Heart left ventricle (tissue), 13 donors: ENCODE measurements around the gene SLC35E3.

Experiments used
- POLR2A ChIP-seq, 2 donors: fragments of 450-650 bp; IDR thresholded peaks; one replicate each; pipeline ENCODE4 v1.6.1; 2017; ENCODE audit warnings: antibody characterized with exemption in 2 of 2, mild to moderate bottlenecking in 2 of 2, moderate library complexity in 2 of 2
- TF ChIP-seq, protein P1 (sequence below), 12 donors: fragments of 200-600 bp; sonication (generic) in 4 of 12; IDR thresholded peaks; one replicate each; pipeline versions ENCODE4 v1.5.0 to v1.8.0; 2018 to 2022; ENCODE audit warnings: antibody characterized with exemption in 12 of 12, mild to moderate bottlenecking in 5 of 12
- donor health status: ischemic (EF 13 %, LVEDD 7.1; RV severe dilation, severe dysfunction).
- donor health status: DM: no; HTN: yes; CAD: no.
- donor health status: DM: no; HTN: no; CAD: no.
- donor health status: ischemic (EF 25% LVEDD 6.9; RV normal size, moderate dysfunction).
- donor health status: ischemic (EF 25% LVEDD 5.7; RV mildly dilated, moderate dysfunction).
- donor health status: ischemic (EF 35%, LVEDD 5.7; RV mildly dilated, moderate dysfunction).
- donor health status: nonischemic (EF 11% LVEDD 7.7; RV severe dilation, severe dysfunction).
- donor health status: DM: yes; HTN: yes; CAD: no.
- donor health status: PGD.
- donor health status: ischemic (EF 29% LVEDD 5.4; RV normal size, mild dysfunction).
- donor health status: nonischemic (EF 23%, LVEDD 6.1; RV moderate dilation, normal function).

DNA sequence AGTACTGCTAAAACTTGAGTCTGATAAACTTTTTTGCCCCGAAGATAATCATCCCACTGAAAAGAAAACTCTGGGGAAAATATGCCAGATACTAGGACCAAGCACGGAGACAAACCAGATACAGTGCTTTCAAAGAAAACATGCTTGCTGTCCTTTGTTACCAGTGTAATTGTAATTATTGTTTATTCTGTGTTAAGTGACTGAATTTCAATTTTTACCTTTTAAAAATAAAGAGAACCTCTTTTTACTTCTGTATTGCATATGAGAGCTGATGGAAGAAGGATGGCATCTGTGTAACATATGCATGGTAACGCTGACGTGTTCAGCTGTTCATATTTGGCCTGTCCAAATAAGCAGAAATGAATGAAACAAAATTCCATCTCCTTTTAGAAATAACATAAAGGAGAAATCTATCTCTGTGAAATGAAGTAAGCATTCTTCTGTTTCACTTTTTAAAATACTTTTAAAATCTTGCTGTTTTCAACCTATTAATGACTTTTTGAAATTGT, 22.5 kb downstream of the SLC35E3 start:
- TF ChIP-seq, protein P1, sequence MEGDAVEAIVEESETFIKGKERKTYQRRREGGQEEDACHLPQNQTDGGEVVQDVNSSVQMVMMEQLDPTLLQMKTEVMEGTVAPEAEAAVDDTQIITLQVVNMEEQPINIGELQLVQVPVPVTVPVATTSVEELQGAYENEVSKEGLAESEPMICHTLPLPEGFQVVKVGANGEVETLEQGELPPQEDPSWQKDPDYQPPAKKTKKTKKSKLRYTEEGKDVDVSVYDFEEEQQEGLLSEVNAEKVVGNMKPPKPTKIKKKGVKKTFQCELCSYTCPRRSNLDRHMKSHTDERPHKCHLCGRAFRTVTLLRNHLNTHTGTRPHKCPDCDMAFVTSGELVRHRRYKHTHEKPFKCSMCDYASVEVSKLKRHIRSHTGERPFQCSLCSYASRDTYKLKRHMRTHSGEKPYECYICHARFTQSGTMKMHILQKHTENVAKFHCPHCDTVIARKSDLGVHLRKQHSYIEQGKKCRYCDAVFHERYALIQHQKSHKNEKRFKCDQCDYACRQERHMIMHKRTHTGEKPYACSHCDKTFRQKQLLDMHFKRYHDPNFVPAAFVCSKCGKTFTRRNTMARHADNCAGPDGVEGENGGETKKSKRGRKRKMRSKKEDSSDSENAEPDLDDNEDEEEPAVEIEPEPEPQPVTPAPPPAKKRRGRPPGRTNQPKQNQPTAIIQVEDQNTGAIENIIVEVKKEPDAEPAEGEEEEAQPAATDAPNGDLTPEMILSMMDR (IDR thresholded peaks at IDR 0.05): no peak
- TF ChIP-seq POLR2A (IDR thresholded peaks at IDR 0.05): no peak
